Jurkat, Clone E6-1 (cell line): Measurements from ENCODE around the gene CRYBG3.

Experiments used
- DNase-seq: peaks from one replicate; pipeline ENCODE4 v3.0.0-alpha.2; 2011; ENCODE audit warnings: low read depth, low spot score
- H3K4me3 ChIP-seq: 2 replicates; pipeline ENCODE4 v1.5.1; 2011; ENCODE audit warnings: mild to moderate bottlenecking, low read length, control low read depth, moderate library complexity

CRYBG3 gene

GRCh38 chr3:97991293-97991682 lies 169.5 kb downstream of the CRYBG3 start:
- H3K4me3 ChIP-seq = no peak overlapping the region
- no peak for DNase-seq

GRCh38 chr3:97992547-97993173 lies 170.8 kb downstream of the CRYBG3 start:
- H3K4me3 ChIP-seq = no peak overlapping the region
- no peak for DNase-seq

DNA sequence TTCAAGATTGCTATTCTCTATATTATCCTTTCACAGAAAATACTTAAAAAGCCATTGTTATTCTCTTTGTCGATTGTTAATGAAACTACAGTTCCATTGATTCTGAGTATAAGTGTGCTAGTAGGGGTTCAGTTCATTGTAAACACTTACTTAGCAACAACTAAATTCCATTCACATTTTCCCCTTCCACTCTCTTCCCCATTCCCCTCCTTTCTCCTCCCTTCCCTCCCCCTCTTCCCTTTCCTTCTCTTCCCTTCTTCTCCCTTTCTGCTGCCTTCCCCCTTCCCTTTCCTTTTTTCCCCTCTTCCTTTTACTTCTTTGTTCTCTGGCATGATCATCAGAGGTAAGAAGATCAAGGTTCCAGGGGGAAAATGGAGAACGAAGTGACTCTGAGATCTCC lies 171.7 kb downstream of the CRYBG3 start:
- H3K4me3 ChIP-seq = no peak overlapping the region
- no peak for DNase-seq

DNA sequence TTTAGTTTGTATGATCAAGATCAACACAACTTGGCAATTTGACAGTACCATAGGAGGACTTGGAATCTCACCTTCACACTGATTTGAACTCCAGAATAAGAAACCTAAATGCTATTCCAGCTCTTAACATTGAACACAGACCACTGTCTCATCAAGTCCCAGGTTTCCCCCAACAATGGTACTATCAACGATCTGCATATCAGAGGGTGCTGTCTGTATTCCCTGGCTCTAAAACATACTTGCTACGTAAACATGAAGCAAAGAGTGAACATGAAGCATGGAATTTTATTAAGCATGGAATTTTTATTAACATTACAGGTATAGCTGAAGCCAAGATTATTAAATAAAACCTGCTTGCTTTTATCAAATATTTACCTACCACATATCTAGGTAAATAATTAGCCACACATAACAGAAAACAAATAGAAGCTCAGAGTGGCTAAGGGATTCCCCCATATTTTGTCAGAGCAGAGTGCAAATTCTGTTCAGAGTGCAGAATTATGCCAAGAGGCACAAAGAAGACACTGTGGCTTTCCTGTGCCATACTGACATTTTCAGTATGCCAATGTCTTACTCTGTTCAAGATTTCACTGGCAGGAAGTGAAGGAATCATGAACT lies 172.6 kb downstream of the CRYBG3 start:
- no peak overlapping the region for H3K4me3 ChIP-seq
- DNase-seq = no peak
